DMS 273 (cell line): ENCODE results near the gene ADSL.

Source experiments
- DNase-seq: peaks from one replicate; lab custom pipeline; 2025; ENCODE audit not compliant: unreplicated experiment; lab: John Stamatoyannopoulos, UW

ADSL gene

DNA sequence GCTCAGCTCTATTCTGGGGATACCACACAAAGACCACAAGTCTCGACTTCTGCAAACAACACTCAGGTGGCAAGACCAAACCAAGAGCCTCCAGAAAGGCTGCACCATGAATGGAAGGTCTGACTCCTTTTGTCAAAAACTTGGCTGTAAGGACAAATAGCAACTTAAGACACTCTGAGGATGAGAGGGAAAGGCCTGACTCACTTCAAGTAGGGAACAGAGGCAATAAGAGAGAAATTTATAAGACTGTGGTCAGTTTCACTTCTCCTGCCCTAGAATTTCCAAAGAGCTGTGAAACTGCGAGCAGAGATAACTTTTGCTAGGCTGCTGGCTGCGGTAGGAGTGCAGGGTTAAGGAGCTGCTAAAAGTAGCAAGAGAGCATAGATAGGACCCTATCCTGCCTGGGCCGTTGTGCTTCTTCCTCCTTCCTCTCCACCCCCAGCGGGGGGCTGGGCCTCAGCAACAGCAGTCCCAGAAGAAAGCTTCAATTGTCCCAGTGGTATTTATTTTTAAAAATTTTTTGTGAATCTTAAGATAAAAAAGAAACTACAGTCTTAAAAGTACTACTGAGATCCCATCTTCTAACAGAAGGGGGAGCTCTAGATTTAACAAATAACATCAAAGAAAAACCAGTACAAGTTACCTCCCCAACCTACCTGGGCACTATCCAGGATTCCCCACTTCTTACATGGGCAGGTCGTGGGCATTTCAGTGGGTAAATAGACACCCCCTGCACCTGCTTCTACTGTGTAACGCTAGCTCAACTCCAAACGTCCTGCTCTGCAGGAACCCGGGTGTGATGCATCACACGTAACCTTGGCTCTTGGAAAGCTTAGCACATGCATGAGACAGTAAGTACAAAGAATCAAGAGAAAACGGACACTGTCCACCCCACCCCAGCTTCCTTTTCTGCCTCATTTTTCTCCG is 90.5 kb downstream of the ADSL start:
- DNase-seq = peak; percentile 59
